D721Med (cell line): Measurements from ENCODE around the gene MRPS17.

Experiments
- DNase-seq: peaks from one replicate; pipeline ENCODE4 v3.0.0; 2011; ENCODE audit warnings: low spot score; ENCODE audit not compliant: insufficient read length
- FAIRE-seq: peaks from 2 replicates; lab custom pipeline; 2011; peaks lifted over from hg19 to GRCh38; lab: Jason Lieb, UNC
- TF ChIP-seq, protein P1 (sequence below): IDR thresholded peaks from 2 replicates; pipeline ENCODE4 v1.5.1; 2012; ENCODE audit warnings: mild to moderate bottlenecking, control low read depth; ENCODE audit not compliant: insufficient read depth; ENCODE audit errors: missing control alignments

MRPS17 gene

DNA sequence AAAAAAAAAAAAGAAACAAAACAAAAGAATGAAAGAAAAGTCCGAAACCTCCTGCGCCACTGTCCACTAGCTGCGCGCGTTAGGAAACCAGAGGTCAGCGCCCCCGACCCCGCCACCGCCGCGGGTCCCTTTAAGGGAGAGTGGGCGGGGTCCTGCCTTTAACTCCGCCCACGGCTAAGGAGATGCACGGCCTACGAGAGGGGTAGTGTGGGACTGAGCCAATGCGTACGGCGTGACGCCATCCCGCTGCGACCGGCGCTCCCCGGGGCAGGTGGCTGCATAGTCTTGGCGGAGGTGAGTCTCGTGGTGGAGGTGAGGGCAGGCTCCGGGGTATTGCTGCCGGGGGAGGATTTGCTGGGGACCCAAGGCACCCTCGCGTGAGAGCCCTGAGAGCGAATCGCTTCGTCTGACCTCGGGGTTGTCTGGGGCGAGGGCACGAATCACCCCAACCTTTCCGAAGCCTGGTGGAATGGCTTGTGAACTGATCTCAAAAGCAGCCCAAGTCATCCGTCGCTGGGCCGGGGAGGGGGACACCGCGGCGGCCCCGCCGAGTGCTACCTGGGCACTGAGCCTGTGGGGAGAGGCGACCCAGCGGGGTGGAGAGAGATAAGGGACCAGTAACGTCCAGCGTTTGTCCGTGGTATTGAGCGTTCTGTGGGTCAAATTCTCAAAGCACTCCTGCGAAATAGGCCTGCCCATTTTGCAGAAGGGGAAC is at the start of gene MRPS17:
Gene MRPS17 (plus strand): TSS at position 241 of the 715 bp plus-strand sequence. CDS start 1,319 bp downstream, outside the sequence.
- FAIRE-seq = no peak
- TF ChIP-seq, protein P1, sequence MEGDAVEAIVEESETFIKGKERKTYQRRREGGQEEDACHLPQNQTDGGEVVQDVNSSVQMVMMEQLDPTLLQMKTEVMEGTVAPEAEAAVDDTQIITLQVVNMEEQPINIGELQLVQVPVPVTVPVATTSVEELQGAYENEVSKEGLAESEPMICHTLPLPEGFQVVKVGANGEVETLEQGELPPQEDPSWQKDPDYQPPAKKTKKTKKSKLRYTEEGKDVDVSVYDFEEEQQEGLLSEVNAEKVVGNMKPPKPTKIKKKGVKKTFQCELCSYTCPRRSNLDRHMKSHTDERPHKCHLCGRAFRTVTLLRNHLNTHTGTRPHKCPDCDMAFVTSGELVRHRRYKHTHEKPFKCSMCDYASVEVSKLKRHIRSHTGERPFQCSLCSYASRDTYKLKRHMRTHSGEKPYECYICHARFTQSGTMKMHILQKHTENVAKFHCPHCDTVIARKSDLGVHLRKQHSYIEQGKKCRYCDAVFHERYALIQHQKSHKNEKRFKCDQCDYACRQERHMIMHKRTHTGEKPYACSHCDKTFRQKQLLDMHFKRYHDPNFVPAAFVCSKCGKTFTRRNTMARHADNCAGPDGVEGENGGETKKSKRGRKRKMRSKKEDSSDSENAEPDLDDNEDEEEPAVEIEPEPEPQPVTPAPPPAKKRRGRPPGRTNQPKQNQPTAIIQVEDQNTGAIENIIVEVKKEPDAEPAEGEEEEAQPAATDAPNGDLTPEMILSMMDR = no peak
- peak; percentile 99 for DNase-seq

GRCh38 chr7:55903985-55904759 is 47.5 kb upstream of the MRPS17 start:
- TF ChIP-seq, protein P1 = no peak
- no peak for DNase-seq
- no peak for FAIRE-seq

GRCh38 chr7:55912748-55913158 is 38.9 kb upstream of the MRPS17 start:
- TF ChIP-seq, protein P1 = no peak
- FAIRE-seq = no peak
- DNase-seq = no peak

DNA sequence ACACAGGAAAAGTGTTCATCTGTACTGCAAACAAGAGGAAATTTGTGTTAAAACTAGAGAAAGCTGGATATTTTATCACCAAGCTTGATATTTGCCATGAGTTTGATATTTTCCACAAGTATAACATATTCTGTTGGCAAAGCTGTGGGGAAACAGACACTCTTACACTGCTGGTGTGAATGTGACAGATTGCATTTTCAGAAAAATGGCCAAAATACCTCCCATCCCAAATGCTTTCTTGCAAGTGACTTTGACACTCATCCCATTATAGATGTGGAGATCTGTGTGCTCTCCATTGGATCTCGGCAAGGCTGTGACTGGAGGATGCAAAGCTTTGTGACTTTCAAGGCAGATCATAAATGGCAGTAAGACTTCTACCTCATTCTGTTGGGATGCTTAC is 33.9 kb upstream of the MRPS17 start:
- no peak for FAIRE-seq
- TF ChIP-seq, protein P1 = no peak
- DNase-seq = no peak

- FAIRE-seq (no peak), DNase-seq (no peak)
- TF ChIP-seq, protein P1 = no peak
These were observed 23.5 kb upstream of the MRPS17 start for GRCh38 chr7:55928006-55928767.

- TF ChIP-seq, protein P1 = no peak
- no peak for FAIRE-seq
These were observed 20.1 kb upstream of the MRPS17 start for GRCh38 chr7:55931421-55932151.

More at GRCh38 chr7:55931421-55932151, 20.1 kb upstream of the MRPS17 start:
- DNase-seq = no peak
